Forelimb muscle (tissue), 1 donor: Measurements from ENCODE around the gene ETS2. TPM values are rescaled to one million over a fixed set of nuclear protein-coding genes. Genes with fewer than 3 reads are reported as not detected.

Source experiments
- DNase-seq: peaks from one replicate; pipeline ENCODE4 v3.0.0-alpha.2; 2013; ENCODE audit warnings: low read depth
- polyA plus RNA-seq: library from polyadenylated mRNA; unstranded; fragments of 120-200 nt; gene quantifications from one replicate; pipeline ENCODE4 v1.2.1, GENCODE V29; 2013; ENCODE audit not compliant: insufficient read length

Gene ETS2
- polyA plus RNA-seq, 1 donor: 24.9 TPM

GRCh38 chr21:38777531-38777930, 28.2 kb upstream of the ETS2 start:
- DNase-seq: no peak

GRCh38 chr21:38780879-38781278, 24.9 kb upstream of the ETS2 start:
- DNase-seq: no peak

- DNase-seq: no peak
Observed at GRCh38 chr21:38784458-38785266, 21.1 kb upstream of the ETS2 start.

GRCh38 chr21:38785483-38785882, 20.2 kb upstream of the ETS2 start:
- no peak for DNase-seq

- no peak for DNase-seq
Observed at GRCh38 chr21:38787016-38787415, 18.7 kb upstream of the ETS2 start.

GRCh38 chr21:38787461-38788274, 18.1 kb upstream of the ETS2 start:
- no peak for DNase-seq

GRCh38 chr21:38788275-38788905, 17.3 kb upstream of the ETS2 start:
- no peak for DNase-seq

- no peak for DNase-seq
Observed at GRCh38 chr21:38789275-38789674, 16.5 kb upstream of the ETS2 start.

- no peak for DNase-seq
Observed at GRCh38 chr21:38790059-38790458, 15.7 kb upstream of the ETS2 start.

- DNase-seq: no peak
Observed at GRCh38 chr21:38790961-38791360, 14.8 kb upstream of the ETS2 start.

- DNase-seq: no peak
Observed at GRCh38 chr21:38792676-38793459, 12.9 kb upstream of the ETS2 start.

- DNase-seq: no peak
Observed at GRCh38 chr21:38793926-38794713, 11.6 kb upstream of the ETS2 start.

- DNase-seq: no peak
Observed at GRCh38 chr21:38794978-38795377, 10.8 kb upstream of the ETS2 start.

GRCh38 chr21:38795475-38795874, 10.3 kb upstream of the ETS2 start:
- no peak for DNase-seq

GRCh38 chr21:38796424-38796823, 9.3 kb upstream of the ETS2 start:
- no peak for DNase-seq

- DNase-seq: no peak
Observed at GRCh38 chr21:38797470-38797869, 8.3 kb upstream of the ETS2 start.

- DNase-seq: no peak
Observed at GRCh38 chr21:38798081-38798480, 7.6 kb upstream of the ETS2 start.

- no peak for DNase-seq
Observed at GRCh38 chr21:38798481-38798882, 7.2 kb upstream of the ETS2 start.

GRCh38 chr21:38800046-38800758, 5.5 kb upstream of the ETS2 start:
- DNase-seq: no peak
